ENCODE results near the gene DTX4.

- no peak for TF ChIP-seq CTCF (IDR thresholded peaks at IDR 0.05)
- no peak for TF ChIP-seq ZBTB33 (IDR thresholded peaks at IDR 0.05; ENCODE audit: borderline replicate concordance, low read depth)
- no peak for TF ChIP-seq YY1 (IDR thresholded peaks at IDR 0.05; ENCODE audit: low read depth)
- TF ChIP-seq REST (IDR thresholded peaks at IDR 0.05; ENCODE audit: low read depth, low read length), result no peak
- no peak for TF ChIP-seq TAF1 (IDR thresholded peaks at IDR 0.05; ENCODE audit: borderline replicate concordance, low read depth, low read length)
- TF ChIP-seq GATA2 (CRISPR knock-in tag; IDR thresholded peaks at IDR 0.05), result no peak
- no peak for TF ChIP-seq EP300 (IDR thresholded peaks at IDR 0.05; ENCODE audit: borderline replicate concordance in 1 of 2, low read depth in 1 of 2, low read length in 1 of 2)
- no peak for TF ChIP-seq EZH2phosphoT487 (IDR thresholded peaks at IDR 0.05; ENCODE audit: borderline replicate concordance, low read depth)
These were observed 6.5 kb downstream of the DTX4 start for GRCh38 chr11:59178402-59178801.
